ENCODE data around the gene NBAS.
"Not testable (repeated sequence)": the region's sequence is repeated elsewhere in the genome, so short reads cannot be mapped to it uniquely, and the experiment has no call there.

The NBAS gene

GRCh38 chr2:15460112-15460620 lies 101.0 kb downstream of the NBAS start:
- DNase-seq (ENCODE audit: low read depth), result no peak

DNA sequence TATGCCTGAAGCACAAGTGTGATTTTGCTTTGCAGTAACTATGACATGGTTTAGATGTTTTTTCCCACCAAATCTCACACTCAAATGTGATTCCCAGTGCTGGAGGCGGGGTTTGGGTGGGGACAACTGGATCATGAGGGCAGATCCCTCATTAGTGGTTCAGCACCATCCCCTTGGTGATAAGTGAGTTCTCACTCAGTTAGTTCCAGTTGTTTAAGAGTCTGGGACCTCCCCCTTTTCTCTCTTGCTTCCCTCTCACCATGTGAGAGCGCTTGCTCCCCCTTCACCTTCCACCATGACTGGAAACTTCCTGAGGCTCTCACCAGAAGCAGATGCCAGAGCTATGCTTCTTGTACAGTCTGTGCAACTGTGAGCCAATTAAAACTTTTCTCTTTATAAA lies 102.9 kb downstream of the NBAS start:
- DNase-seq (ENCODE audit: low read depth), result no peak

DNA sequence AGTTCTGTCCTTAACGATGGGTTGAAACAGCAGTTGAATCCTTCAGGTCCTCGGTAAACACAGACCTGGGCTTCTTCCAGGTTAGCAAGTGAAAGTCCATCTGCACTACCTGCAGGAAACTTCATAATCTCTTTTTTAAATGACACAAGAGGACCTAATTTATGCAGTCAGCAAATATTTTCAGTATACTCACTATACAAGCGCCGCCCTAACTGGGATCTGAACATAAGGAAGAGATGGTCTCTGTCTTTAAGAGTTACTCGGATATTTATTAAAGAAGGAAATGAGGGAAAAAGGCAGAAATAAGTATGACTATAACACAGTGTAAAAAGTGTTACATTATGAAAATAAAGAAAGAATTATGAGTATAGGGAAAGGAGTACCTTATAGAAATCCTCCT lies 103.3 kb downstream of the NBAS start:
- DNase-seq (ENCODE audit: low read depth), result no peak

DNA sequence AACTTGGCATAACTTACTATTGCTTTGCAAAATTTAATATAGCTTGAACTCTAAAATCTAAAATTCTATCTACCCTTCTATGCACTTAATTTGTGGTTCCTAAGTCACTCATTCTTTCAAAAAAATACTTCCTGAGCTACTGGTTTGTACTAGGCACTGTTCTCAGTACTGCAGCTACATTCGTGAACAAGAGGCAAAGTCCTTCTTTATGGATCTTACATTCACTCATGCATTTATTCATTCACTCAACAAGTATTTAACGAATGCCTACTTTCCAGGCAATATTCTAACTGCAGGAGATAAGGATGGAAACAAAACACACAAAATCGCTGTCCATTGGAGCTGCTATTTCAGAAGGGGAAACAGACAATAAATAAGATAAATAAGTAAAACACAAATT lies 104.8 kb downstream of the NBAS start:
- no peak for DNase-seq (ENCODE audit: low read depth)

DNA sequence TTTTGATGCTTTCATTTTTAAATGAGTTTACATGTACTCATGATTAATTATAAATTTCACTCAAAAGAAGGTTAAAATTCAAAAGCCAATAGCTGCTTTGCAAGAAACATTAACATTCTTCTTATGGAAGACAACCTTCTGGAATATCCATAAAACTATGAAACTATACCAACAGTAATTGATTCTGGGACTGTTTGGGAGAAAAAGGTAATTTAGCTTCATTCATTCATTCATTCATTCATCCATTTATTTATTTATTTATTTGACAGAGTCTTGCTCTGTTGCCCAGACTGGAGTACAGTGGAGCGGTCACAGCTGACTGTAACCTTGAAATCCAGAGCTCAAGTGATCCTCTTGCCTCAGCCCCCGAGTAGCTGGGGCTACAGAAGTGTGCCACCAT lies 110.3 kb downstream of the NBAS start:
- DNase-seq (ENCODE audit: low read depth), result no peak

GRCh38 chr2:15449556-15450236 lies 111.4 kb downstream of the NBAS start:
- DNase-seq (ENCODE audit: low read depth), result no peak

DNA sequence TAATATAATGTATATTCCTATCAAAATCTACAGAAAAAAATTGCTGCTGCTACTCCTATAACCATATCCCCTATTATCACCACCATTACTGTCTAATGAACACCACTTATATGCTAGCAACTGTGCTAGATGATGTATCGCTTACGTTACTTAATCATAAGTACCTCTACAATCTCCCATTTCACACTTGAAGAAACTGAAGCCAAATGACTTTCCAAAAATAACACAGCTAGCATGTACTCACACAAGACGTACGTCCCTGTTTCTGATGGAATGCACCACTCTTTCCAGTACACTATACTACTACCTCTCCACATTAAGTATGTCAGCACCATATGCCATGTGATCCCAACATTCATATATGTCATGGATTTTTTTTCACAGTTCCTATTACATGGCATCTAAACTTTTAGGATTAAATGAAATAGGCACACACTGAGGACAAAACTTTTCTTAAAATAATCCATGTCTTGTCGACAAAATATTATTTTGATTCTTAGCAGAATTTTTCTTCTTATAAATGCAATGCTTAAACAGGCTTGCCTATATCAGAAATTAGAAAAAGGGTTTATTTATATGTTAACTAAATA lies 112.8 kb downstream of the NBAS start:
- no peak for DNase-seq (ENCODE audit: low read depth)

DNA sequence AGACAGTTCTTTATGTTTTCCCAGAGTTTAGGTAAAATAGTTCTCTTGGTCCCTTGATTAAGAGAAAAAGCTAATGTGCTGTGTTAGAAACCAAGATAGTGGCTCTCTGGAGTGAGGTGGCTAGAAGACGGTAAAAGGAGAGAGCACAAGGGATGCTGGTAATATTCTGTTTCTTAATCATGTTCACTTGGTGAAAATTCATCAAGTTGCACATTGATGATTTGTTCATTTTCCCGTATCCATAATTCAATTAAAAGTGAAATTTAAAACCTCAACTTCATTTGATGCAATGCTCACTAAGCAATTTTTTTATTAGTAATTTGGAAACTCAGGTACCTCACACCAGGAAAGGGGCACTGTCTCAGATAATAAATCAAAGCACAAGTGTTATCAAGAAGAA lies 113.8 kb downstream of the NBAS start:
- DNase-seq (ENCODE audit: low read depth), result no peak

DNA sequence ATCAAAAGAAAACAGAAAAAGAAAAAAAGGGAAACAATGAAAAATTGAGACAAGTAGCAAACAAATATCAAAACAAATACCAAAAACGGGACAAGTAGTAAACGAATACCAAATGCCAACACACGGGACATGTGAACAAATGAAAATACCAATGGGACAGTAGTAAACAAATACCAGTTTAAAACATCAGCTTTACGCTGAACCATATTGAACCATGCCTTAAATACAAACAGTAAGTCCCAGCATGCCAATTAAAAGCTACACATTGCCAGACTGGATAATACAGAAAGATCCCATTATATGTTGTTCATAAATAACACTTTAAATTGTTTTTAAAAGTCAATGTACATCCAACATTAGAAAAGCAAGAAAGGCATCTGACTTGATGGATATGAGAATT lies 114.2 kb downstream of the NBAS start:
- no peak for DNase-seq (ENCODE audit: low read depth)

- no peak for DNase-seq (ENCODE audit: low read depth)
These were observed 115.1 kb downstream of the NBAS start for GRCh38 chr2:15445891-15446562.

DNA sequence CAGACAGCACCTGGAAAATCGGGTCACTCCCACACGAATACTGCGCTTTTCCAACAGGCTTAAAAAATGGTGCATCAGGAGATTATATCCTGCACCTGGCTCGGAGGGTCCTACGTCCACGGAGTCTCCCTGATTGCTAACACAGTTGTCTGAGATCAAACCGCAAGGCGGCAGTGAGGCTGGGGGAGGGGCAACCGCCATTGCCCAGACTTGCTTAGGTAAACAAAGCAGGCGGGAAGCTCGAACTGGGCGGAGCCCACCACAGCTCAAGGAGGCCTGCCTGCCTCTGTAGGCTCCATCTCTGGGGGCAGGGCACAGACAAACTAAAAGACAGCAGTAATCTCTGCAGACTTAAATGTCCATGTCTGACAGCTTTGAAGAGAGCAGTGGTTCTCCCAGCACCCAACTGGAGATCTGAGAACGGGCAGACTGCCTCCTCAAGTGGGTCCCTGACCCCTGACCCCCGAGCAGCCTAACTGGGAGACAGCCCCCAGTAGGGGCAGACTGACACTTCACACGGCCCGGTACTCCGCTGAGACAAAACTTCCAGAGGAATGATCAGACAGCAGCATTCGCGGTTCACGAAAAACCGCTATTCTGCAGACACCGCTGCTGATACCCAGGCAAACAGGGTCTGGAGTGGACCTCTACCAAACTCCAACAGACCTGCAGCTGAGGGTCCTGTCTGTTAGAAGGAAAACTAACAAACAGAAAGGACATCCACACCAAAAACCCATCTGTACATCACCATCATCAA lies 121.2 kb downstream of the NBAS start:
- not testable (repeated sequence) for DNase-seq (ENCODE audit: low read depth)

GRCh38 chr2:15439366-15439765 lies 121.8 kb downstream of the NBAS start:
- not testable (repeated sequence) for DNase-seq (ENCODE audit: low read depth)

DNA sequence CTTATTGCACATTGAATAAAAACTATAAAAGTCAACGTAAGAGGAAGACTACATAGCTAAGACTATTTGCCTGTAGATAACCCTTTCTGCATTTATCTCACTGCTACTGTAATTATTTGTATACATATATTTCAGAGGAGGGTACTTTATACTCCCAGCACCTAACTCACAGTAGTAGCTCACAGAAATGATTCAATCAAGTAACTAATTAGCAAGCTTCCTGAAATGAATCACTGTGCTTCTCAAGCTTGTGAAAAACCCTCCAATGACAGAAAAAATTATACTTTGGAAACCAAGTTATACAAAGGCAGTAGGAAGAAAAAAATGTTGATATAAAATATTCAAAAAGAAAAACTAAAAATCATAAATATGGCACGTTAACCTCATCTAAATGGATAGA lies 124.9 kb downstream of the NBAS start:
- no peak for DNase-seq (ENCODE audit: low read depth)

DNA sequence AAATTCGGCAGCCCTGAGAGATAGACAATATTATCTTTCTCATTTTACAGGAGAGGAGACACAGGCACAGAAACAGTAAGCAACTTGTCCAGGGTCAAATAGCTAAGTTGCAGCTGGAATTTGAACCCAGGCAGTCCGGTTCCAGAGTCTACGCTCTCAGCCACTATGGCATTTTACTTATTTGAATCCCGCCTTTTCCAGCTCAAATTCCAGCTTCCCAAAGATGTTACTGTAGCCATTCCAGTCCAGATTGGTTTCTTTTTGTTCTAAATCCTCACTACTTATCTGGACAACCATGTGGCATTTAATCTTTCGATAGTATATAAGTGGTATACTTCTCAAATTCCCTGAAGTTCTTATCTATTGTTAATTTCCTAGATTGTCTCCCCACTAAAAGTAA lies 125.7 kb downstream of the NBAS start:
- DNase-seq (ENCODE audit: low read depth), result no peak

DNA sequence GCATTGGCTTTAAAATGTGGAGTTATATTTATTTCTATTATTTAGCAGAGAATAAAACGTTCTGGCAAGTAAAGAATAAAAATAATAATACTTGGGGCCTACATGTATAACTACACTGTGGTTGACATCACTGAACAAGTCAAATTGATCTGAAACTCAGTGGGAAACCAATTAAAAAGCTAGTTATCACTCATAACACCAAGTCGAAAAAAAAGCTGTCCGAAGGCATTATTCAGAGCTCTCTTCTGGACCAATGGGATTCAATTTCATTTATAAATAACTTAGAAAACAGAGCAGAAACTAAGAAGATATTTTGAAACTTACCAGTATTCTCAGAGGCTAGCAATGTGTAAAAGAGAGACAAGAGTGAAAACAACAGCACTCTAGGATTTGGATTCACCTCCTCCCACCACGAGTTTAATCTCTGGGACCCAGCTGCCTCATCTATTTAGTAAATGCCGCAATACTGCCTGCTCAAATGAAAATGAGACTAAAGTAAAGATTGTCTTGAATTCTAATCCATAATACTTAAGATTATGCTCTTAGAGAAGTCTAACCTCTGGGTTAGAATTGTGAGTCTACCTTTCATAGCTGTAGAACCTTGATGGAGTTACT lies 128.4 kb downstream of the NBAS start:
- no peak for DNase-seq (ENCODE audit: low read depth)

DNA sequence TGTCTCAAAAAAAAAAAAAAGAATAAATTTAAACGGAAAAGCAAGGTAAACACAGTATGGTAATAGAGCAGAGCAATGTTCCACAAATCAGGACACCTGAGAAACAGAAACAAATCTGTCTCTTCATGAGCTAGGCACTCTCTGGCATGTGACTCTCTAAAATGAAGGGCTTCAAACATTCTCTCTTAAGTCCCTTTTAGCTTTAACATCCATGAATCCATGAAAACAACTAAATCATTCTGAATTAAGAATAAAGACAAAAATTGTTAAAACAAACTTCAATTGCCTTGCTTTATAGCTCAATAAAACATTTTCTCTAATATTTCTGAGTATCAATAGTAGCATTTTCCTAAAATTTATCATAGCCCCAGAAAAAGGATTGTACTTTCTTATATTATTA lies 132.1 kb downstream of the NBAS start:
- no peak for DNase-seq (ENCODE audit: low read depth)

DNA sequence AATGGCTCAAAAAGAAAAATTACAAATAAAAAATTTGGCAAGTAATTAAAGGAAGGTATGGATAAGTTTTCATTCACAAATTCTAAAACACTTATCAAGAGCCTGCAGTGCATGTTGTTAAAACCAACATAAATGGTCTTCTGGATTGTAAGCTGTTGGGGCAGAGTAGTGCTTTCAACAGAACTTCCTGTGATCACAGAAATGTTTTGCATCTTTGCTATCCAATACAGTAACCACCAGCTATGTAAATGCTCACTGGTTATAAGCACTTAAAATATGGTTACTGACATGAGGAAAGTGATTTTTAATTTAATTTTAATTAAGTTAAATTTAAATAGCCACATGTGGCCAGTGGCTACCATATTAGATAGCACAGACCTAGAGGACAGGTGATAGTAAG lies 133.1 kb downstream of the NBAS start:
- DNase-seq (ENCODE audit: low read depth), result no peak

DNA sequence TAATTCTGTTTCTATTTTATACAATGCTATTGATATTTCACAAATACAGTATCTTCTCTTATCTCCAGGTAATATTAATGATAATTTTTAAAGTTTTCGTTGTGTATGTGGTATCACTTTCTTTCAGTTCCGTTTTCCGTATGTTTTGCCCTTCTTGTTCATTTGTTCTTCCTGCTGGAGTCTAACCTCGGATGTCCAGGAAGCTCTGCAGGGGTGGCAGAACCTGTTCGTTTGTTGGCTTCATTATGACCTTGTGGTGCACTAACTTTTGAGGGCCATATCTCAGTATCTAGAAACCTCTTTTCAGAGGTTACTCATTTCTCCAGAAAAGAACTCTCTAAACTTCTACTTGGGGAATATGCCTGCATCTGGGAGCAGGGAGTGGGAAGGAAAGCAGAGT lies 134.5 kb downstream of the NBAS start:
- no peak for DNase-seq (ENCODE audit: low read depth)

DNA sequence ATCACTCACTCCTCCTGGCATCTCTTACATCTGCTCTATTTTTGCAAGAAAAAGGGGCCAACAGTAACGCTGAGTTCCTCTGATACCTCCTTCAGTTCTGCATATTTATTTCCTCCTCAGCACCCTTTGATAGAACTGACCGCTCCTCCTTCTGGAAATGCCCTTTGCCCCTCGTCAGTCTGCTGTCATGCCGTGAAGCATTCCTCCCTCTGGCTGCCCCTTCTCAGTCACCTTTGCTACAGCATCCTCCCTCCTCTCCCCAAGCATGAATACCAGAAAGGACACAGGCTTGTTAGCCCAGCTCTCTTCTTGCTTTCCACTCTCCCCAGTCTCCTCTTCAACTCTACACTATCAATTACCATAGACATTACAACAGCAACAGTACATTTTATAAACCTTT lies 135.4 kb downstream of the NBAS start:
- no peak for DNase-seq (ENCODE audit: low read depth)

DNA sequence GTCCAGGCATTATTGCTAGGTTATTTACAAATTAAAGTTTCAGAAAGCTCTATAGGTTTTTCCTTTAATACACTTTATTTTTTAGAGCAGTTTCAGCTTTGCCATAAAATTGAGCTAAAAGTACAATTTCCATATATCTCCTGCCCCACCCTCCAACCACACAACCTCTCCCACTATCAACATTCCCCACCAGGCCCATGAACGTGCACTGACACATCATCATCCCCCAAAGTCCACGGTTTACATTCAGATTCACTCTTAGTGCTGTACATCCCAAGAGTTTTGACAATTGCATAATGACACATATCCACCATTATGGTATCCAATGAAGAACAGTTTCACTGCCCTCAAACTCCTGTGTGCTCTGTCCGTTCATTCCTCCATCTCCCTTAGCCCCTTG lies 139.4 kb downstream of the NBAS start:
- DNase-seq (ENCODE audit: low read depth), result no peak

- DNase-seq (ENCODE audit: low read depth), result no peak
These were observed 145.4 kb downstream of the NBAS start for GRCh38 chr2:15415748-15416147.

GRCh38 chr2:15412779-15413178 lies 148.4 kb downstream of the NBAS start:
- no peak for DNase-seq (ENCODE audit: low read depth)
